IMR-90 (cell line): ENCODE measurements around the gene MEIS2. TPM values are rescaled to one million over a fixed set of nuclear protein-coding genes. Genes with fewer than 3 reads are reported as not detected.

Source experiments
- ATAC-seq: fragments of 200-7000 bp; cut with Tn5 transposase; 2 replicates; pipeline ENCODE4 v1.9.1; 2020; ENCODE audit warnings: low read depth, mild to moderate bottlenecking, moderate library complexity
- BruUV-seq: library from RNA; stranded (reverse); fragments of 400-500 nt; replicated peaks from 2 replicates; lab custom pipeline; 2021; lab: Mats Ljungman, UMichigan
- CTCF ChIA-PET: fragments of 300-600 bp; formaldehyde crosslinking; extraction: SDS; loops from one replicate; lab custom pipeline; 2021; ENCODE audit warnings: antibody characterized with exemption; lab: Yijun Ruan, JAX
- POLR2A ChIA-PET: fragments of 300-600 bp; sonication (Branson Sonifier 250); formaldehyde crosslinking; loops from one replicate; lab custom pipeline; 2022; ENCODE audit warnings: antibody characterized with exemption; ENCODE audit not compliant: unreplicated experiment; lab: Charles Lee
- DNase-seq: peaks from one replicate; pipeline ENCODE4 v3.0.0; 2013
- H2AFZ ChIP-seq: replicated peaks from 2 replicates; pipeline ENCODE3; 2013; ENCODE audit warnings: low read length, mild to moderate bottlenecking; ENCODE audit not compliant: poor library complexity
- H2AK5ac ChIP-seq: 2 replicates; pipeline ENCODE4 v1.6.1; 2013; ENCODE audit warnings: low read depth, low read length, inconsistent platforms
- H2AK9ac ChIP-seq: replicated peaks from 2 replicates; pipeline ENCODE3; 2013; ENCODE audit warnings: mild to moderate bottlenecking, low read depth, low read length, moderate library complexity; ENCODE audit not compliant: poor library complexity
- H2BK120ac ChIP-seq: 2 replicates; pipeline ENCODE4 v1.6.1; 2013; ENCODE audit warnings: low read depth, low read length, inconsistent platforms
- H2BK15ac ChIP-seq: 3 replicates; pipeline ENCODE4 v1.6.1; 2013; ENCODE audit warnings: low read depth, low read length, inconsistent platforms
- H2BK20ac ChIP-seq: 2 replicates; pipeline ENCODE4 v1.6.1; 2013; ENCODE audit warnings: low read depth, mild to moderate bottlenecking, inconsistent platforms, low read length, moderate library complexity
- H2BK5ac ChIP-seq: 2 replicates; pipeline ENCODE4 v1.6.1; 2013; ENCODE audit warnings: mild to moderate bottlenecking, low read depth, low read length, inconsistent platforms; ENCODE audit not compliant: poor library complexity, severe bottlenecking
- H3K14ac ChIP-seq: replicated peaks from 2 replicates; pipeline ENCODE4 v1.6.1; 2013; ENCODE audit warnings: low read depth, low read length, inconsistent platforms
- H3K18ac ChIP-seq: 2 replicates; pipeline ENCODE4 v1.6.1; 2013; ENCODE audit warnings: low read depth, low read length, control low read depth
- H3K23ac ChIP-seq: 2 replicates; pipeline ENCODE4 v1.6.1; 2013; ENCODE audit warnings: low read depth, low read length, inconsistent platforms
- H3K27ac ChIP-seq: 2 replicates; pipeline ENCODE4 v1.5.1; 2013; ENCODE audit warnings: mild to moderate bottlenecking, control low read depth, low read length; ENCODE audit not compliant: insufficient read depth
- H3K27me3 ChIP-seq: 2 replicates; pipeline ENCODE4 v1.6.1; 2013; ENCODE audit warnings: low read length; ENCODE audit not compliant: control insufficient read depth, insufficient read depth
- H3K36me3 ChIP-seq: 2 replicates; pipeline ENCODE4 v1.6.1; 2013; ENCODE audit warnings: low read length, mixed read lengths; ENCODE audit not compliant: control insufficient read depth, insufficient read depth
- H3K4ac ChIP-seq: 2 replicates; pipeline ENCODE4 v1.6.1; 2013; ENCODE audit warnings: low read depth, low read length, inconsistent platforms
- H3K4me1 ChIP-seq: 2 replicates; pipeline ENCODE4 v1.6.1; 2013; ENCODE audit warnings: low read length, mixed read lengths; ENCODE audit not compliant: control insufficient read depth, insufficient read depth
- H3K4me2 ChIP-seq: 2 replicates; pipeline ENCODE4 v1.6.1; 2013; ENCODE audit warnings: low read depth, mild to moderate bottlenecking, control low read depth, low read length, moderate library complexity
- H3K4me3 ChIP-seq: 2 replicates; pipeline ENCODE4 v1.5.1; 2013; ENCODE audit warnings: low read depth, mild to moderate bottlenecking, control low read depth, low read length, moderate library complexity; ENCODE audit not compliant: insufficient read depth
- H3K56ac ChIP-seq: 2 replicates; pipeline ENCODE4 v1.6.1; 2013; ENCODE audit warnings: low read length, inconsistent platforms; ENCODE audit not compliant: insufficient read depth; ENCODE audit errors: extremely low read depth
- H3K79me1 ChIP-seq, 2 experiments: 2 replicates each; pipeline ENCODE4 v1.6.1; 2013; ENCODE audit warnings: low read length in 2 of 2, inconsistent platforms in 1 of 2, low read depth in 1 of 2
- H3K9ac ChIP-seq: 2 replicates; pipeline ENCODE4 v1.6.1; 2013; ENCODE audit warnings: low read depth, low read length, control low read depth
- H3K9me1 ChIP-seq: 2 replicates; pipeline ENCODE4 v1.6.1; 2013; ENCODE audit warnings: low read length, inconsistent platforms; ENCODE audit not compliant: insufficient read depth
- H3K9me3 ChIP-seq: 2 replicates; pipeline ENCODE4 v1.6.1; 2013; ENCODE audit warnings: low read length; ENCODE audit not compliant: control insufficient read depth, insufficient read depth
- H4K20me1 ChIP-seq: 2 replicates; pipeline ENCODE4 v1.6.1; 2013; ENCODE audit warnings: low read length, inconsistent platforms; ENCODE audit not compliant: insufficient read depth
- H4K5ac ChIP-seq: 2 replicates; pipeline ENCODE4 v1.6.1; 2013; ENCODE audit warnings: mild to moderate bottlenecking, low read depth, low read length, control low read depth
- H4K8ac ChIP-seq, 2 experiments: 2 replicates each; pipeline ENCODE4 v1.6.1; 2013; ENCODE audit warnings: low read depth in 2 of 2, low read length in 2 of 2, control low read depth in 1 of 2, inconsistent platforms in 1 of 2
- H4K91ac ChIP-seq: 2 replicates; pipeline ENCODE4 v1.6.1; 2013; ENCODE audit warnings: low read depth, low read length, inconsistent platforms; ENCODE audit not compliant: insufficient read depth
- BHLHE40 ChIP-seq: fragments of 150-350 bp; IDR thresholded peaks from 2 replicates; pipeline ENCODE4 v1.6.1; 2016; ENCODE audit warnings: mild to moderate bottlenecking, low read depth, low read length
- CEBPB ChIP-seq: IDR thresholded peaks from 2 replicates; pipeline ENCODE4 v1.6.1; 2012; ENCODE audit warnings: low read depth, low read length, improper control_type of control experiment
- CHD1 ChIP-seq: IDR thresholded peaks from 2 replicates; pipeline ENCODE4 v1.6.1; 2012; ENCODE audit warnings: low read depth, low read length, improper control_type of control experiment
- ELK1 ChIP-seq: fragments of 150-350 bp; IDR thresholded peaks from 2 replicates; pipeline ENCODE4 v1.6.1; 2016; ENCODE audit warnings: low read depth, mild to moderate bottlenecking, low read length, moderate library complexity, borderline replicate concordance
- FOS ChIP-seq: fragments of 150-350 bp; IDR thresholded peaks from 2 replicates; pipeline ENCODE4 v1.6.1; 2016; ENCODE audit warnings: low read depth, low read length
- MAFK ChIP-seq: IDR thresholded peaks from 2 replicates; pipeline ENCODE4 v1.6.1; 2012; ENCODE audit warnings: low read depth, low read length, improper control_type of control experiment
- MAZ ChIP-seq: IDR thresholded peaks from 2 replicates; pipeline ENCODE4 v1.6.1; 2012; ENCODE audit warnings: low read depth, mild to moderate bottlenecking, low read length, improper control_type of control experiment, moderate library complexity, borderline replicate concordance
- MXI1 ChIP-seq: IDR thresholded peaks from 2 replicates; pipeline ENCODE4 v1.6.1; 2012; ENCODE audit warnings: low read depth, mild to moderate bottlenecking, low read length, moderate library complexity, borderline replicate concordance
- NFE2L2 ChIP-seq: fragments of 150-350 bp; IDR thresholded peaks from 2 replicates; pipeline ENCODE4 v1.6.1; 2016; ENCODE audit warnings: low read depth, mild to moderate bottlenecking, low read length
- POLR2A ChIP-seq: IDR thresholded peaks from 2 replicates; pipeline ENCODE4 v1.6.1; 2012; ENCODE audit warnings: mild to moderate bottlenecking, low read depth, low read length
- RAD21 ChIP-seq: IDR thresholded peaks from 2 replicates; pipeline ENCODE4 v1.6.1; 2012; ENCODE audit warnings: low read length, improper control_type of control experiment
- RCOR1 ChIP-seq: IDR thresholded peaks from 2 replicates; pipeline ENCODE4 v1.6.1; 2012; ENCODE audit warnings: mild to moderate bottlenecking, low read length, improper control_type of control experiment; ENCODE audit not compliant: insufficient replicate concordance
- RFX5 ChIP-seq: IDR thresholded peaks from 2 replicates; pipeline ENCODE4 v1.8.0; 2012; ENCODE audit warnings: low read depth, mild to moderate bottlenecking, low read length, moderate library complexity
- SMC3 ChIP-seq: fragments of 150-350 bp; IDR thresholded peaks from 2 replicates; pipeline ENCODE4 v1.6.1; 2016; ENCODE audit warnings: low read depth, mild to moderate bottlenecking, antibody characterized with exemption, low read length, moderate library complexity
- USF2 ChIP-seq: fragments of 150-350 bp; IDR thresholded peaks from 2 replicates; pipeline ENCODE4 v1.6.1; 2017; ENCODE audit warnings: mild to moderate bottlenecking, antibody characterized with exemption, low read length, low read depth
- WGBS, 2 experiments: methylation state at CpG; one replicate each; pipeline versions ENCODE4 v1.1.5 to v1.1.7; 2013; ENCODE audit warnings: missing lambda C conversion rate in 2 of 2; ENCODE audit not compliant: insufficient read length in 1 of 2; ENCODE audit errors: extremely low coverage in 2 of 2; 5-methylcytosine and 5-hydroxymethylcytosine counted together
- dilution Hi-C: fragments of 300-500 bp; cut with HindIII; formaldehyde crosslinking; loops from one replicate; pipeline ENCODE4 v1.14.3; 2018; ENCODE audit warnings: low sequenced_read_pairs; ENCODE audit not compliant: unreplicated experiment
- in situ Hi-C: fragments of 300-500 bp; cut with MboI; formaldehyde crosslinking; loops from 3 replicates; pipeline ENCODE4 v1.14.3; 2019; ENCODE audit warnings: low sequenced_read_pairs, inconsistent platforms, mixed read lengths
- intact Hi-C: fragments of 100-400 bp; cut with micrococcal nuclease; formaldehyde crosslinking; loops from 2 replicates; pipeline ENCODE4 v1.10.0; 2022
- polyA plus RNA-seq, 3 experiments: library from polyadenylated mRNA; depleted of rRNA; stranded (reverse); fragments of >200 nt; gene quantifications; 2 replicates each; pipeline ENCODE4 v1.2.3, GENCODE V29; 2012; ENCODE audit warnings: low replicate concordance in 1 of 3
- total RNA-seq: library from RNA; depleted of rRNA; stranded (reverse); fragments of >200 nt; gene quantifications from 2 replicates; pipeline ENCODE4 v1.2.3, GENCODE V29; 2012
- TF ChIP-seq, protein P1 (sequence below): conservative IDR thresholded peaks from 2 replicates; pipeline ENCODE4 v1.5.1; 2012; ENCODE audit warnings: mild to moderate bottlenecking, low read depth, low read length, improper control_type of control experiment

The MEIS2 gene
- total and polyA plus RNA-seq, 2 of the 4 experiments (the other 2 are of a cell fraction), result 70.1 to 71.3 TPM

DNA sequence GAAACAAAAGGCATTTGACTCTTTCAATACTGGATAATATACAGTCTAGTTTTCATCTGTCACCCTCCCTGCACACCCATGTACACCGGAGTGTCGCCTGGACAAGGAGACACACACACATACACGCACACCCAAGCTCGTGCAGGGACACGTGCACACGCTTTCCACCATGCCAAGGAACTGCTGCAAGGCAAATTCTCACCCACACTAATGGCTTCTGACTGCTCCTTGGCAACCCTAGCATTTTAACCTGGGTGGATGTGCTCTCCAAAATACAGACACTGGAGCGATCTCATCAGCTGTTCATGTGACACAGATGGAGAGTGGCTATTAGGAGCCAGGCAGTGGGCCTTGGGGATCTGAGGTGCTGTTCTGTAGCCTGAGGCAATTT is 61.6 kb downstream of the MEIS2 start:
- peak overlapping the region in 1 of 2 experiments; percentile 71; a peak in 1 of 4 replicates for H4K8ac ChIP-seq
- in situ Hi-C loops (loop anchor here (10.0 kb wide), 1 partner anchor 64 kb away; no protein-coding TSS in a partner anchor), intact Hi-C loops (no loop called here), dilution Hi-C loops (no loop called here)
- CTCF ChIA-PET, result no interaction called here
- no peak overlapping the region for H2BK120ac ChIP-seq
- no peak overlapping the region for H3K9ac ChIP-seq
- H3K9me1 ChIP-seq, result peaks cover 26% of the 10 kb centered on the region
- no peak overlapping the region for H3K56ac ChIP-seq
- no peak for ATAC-seq
- no peak overlapping the region for H2BK15ac ChIP-seq
- H3K14ac ChIP-seq, result peak overlapping the region; percentile 72
- no peak overlapping the region for H2AFZ ChIP-seq
- H2AK5ac ChIP-seq, result peak overlapping the region; percentile 8; the same call in 1 of the 2 replicates
- H3K27me3 ChIP-seq, result no peaks in the 10 kb centered on the region
- no peak overlapping the region for H4K5ac ChIP-seq
- H3K18ac ChIP-seq, result no peak overlapping the region; the same call in 1 of the 2 replicates
- POLR2A ChIA-PET, result no interaction called here
- 85% methylated on average over 3 of the region's 7 CpGs; no CpG with 5 or more reads in 1 of the 2 experiments for WGBS, 2 experiments
- peak overlapping the region; percentile 31; the same call in 1 of the 2 replicates for H3K23ac ChIP-seq
- H3K79me1 ChIP-seq, result peaks cover 23 to 50% of the 10 kb centered on the region in 2 experiments; a peak in 3 of 4 replicates
- BruUV-seq, result no TSS peak
- H2BK5ac ChIP-seq, result no peak overlapping the region
- H3K36me3 ChIP-seq, result peaks cover 18% of the 10 kb centered on the region
- H4K91ac ChIP-seq, result no peak overlapping the region
- H3K4me1 ChIP-seq, result peaks cover 12% of the 10 kb centered on the region; the same call in 1 of the 2 replicates
- H2BK20ac ChIP-seq, result no peak overlapping the region
- DNase-seq, result no peak
- H3K4ac ChIP-seq, result peak overlapping the region; percentile 11
- H3K9me3 ChIP-seq, result no peaks in the 10 kb centered on the region
- H3K4me3 ChIP-seq, result no peak overlapping the region
- TF ChIP-seq NFE2L2 (no peak), FOS (no peak), CEBPB (no peak), RFX5 (no peak), MXI1 (no peak), MAZ (no peak), CHD1 (no peak), RAD21 (no peak), MAFK (no peak), ELK1 (no peak), RCOR1 (no peak), SMC3 (no peak), POLR2A (no peak), BHLHE40 (no peak), USF2 (no peak)
- TF ChIP-seq, protein P1, sequence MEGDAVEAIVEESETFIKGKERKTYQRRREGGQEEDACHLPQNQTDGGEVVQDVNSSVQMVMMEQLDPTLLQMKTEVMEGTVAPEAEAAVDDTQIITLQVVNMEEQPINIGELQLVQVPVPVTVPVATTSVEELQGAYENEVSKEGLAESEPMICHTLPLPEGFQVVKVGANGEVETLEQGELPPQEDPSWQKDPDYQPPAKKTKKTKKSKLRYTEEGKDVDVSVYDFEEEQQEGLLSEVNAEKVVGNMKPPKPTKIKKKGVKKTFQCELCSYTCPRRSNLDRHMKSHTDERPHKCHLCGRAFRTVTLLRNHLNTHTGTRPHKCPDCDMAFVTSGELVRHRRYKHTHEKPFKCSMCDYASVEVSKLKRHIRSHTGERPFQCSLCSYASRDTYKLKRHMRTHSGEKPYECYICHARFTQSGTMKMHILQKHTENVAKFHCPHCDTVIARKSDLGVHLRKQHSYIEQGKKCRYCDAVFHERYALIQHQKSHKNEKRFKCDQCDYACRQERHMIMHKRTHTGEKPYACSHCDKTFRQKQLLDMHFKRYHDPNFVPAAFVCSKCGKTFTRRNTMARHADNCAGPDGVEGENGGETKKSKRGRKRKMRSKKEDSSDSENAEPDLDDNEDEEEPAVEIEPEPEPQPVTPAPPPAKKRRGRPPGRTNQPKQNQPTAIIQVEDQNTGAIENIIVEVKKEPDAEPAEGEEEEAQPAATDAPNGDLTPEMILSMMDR, result no peak
- no peak overlapping the region for H3K27ac ChIP-seq
- no peak overlapping the region for H2AK9ac ChIP-seq
- peaks cover 19% of the 10 kb centered on the region; the same call in 1 of the 2 replicates for H4K20me1 ChIP-seq
- H3K4me2 ChIP-seq, result no peak overlapping the region
